Hematopoietic multipotent progenitor cell treated with erythropoietin and hydrocortisone succinate and interleukin-3 and kit ligand, for 17 days (in vitro differentiated cells): ENCODE measurements around the gene FBP1.
"Not testable (repeated sequence)": the region's sequence is repeated elsewhere in the genome, so short reads cannot be mapped to it uniquely, and the experiment has no call there.

Experiments used
- DNase-seq: peaks from one replicate; pipeline ENCODE4 v3.0.0-alpha.2; 2015; ENCODE audit warnings: low spot score

Gene FBP1

GRCh38 chr9:94576131-94576530, 63.2 kb downstream of the FBP1 start:
- no peak for DNase-seq

- no peak for DNase-seq
Observed at GRCh38 chr9:94568972-94569712, 70.2 kb downstream of the FBP1 start.

- no peak for DNase-seq
Observed at GRCh38 chr9:94568250-94568889, 70.9 kb downstream of the FBP1 start.

- no peak for DNase-seq
Observed at GRCh38 chr9:94567271-94567670, 72.0 kb downstream of the FBP1 start.

GRCh38 chr9:94566550-94566949, 72.8 kb downstream of the FBP1 start:
- no peak for DNase-seq

- not testable (repeated sequence) for DNase-seq
Observed at GRCh38 chr9:94564279-94564678, 75.0 kb downstream of the FBP1 start.

- DNase-seq, result no peak
Observed at GRCh38 chr9:94563548-94563947, 75.8 kb downstream of the FBP1 start.

- no peak for DNase-seq
Observed at GRCh38 chr9:94560237-94560636, 79.1 kb downstream of the FBP1 start.

GRCh38 chr9:94557376-94557775, 81.9 kb downstream of the FBP1 start:
- DNase-seq, result no peak

- no peak for DNase-seq
Observed at GRCh38 chr9:94554439-94555331, 84.6 kb downstream of the FBP1 start, which contains the start of gene PCAT7. Gene PCAT7, plus strand, starts transcription at chr9:94555083.

GRCh38 chr9:94554078-94554438, 85.3 kb downstream of the FBP1 start:
- DNase-seq, result no peak
